ENCODE data around the gene ZFYVE1.
"Not testable (repeated sequence)": the region's sequence is repeated elsewhere in the genome, so short reads cannot be mapped to it uniquely, and the experiment has no call there.

The ZFYVE1 gene

GRCh38 chr14:73026845-73027542 is at the start of gene ZFYVE1:
Gene ZFYVE1 (minus strand): TSS chr14:73027106. CDS start chr14:73024508, 2,598 bp downstream.
- DNase-seq (ENCODE audit: low spot score), result peak; percentile 89

- no peak for DNase-seq (ENCODE audit: low spot score)
Observed at GRCh38 chr14:73069585-73069984, 42.7 kb upstream of the ZFYVE1 start.

- peak; percentile 27 for DNase-seq (ENCODE audit: low spot score)
Observed at GRCh38 chr14:73058922-73059673, 32.2 kb upstream of the ZFYVE1 start.

GRCh38 chr14:73058224-73058921 is 31.5 kb upstream of the ZFYVE1 start, which contains the start of gene RBM25:
Gene RBM25 (plus strand): TSS chr14:73058534. CDS start chr14:73071642, 13,108 bp downstream.
- peak; percentile 88 for DNase-seq (ENCODE audit: low spot score)

GRCh38 chr14:73057944-73058223 is 31.0 kb upstream of the ZFYVE1 start:
- no peak for DNase-seq (ENCODE audit: low spot score)

GRCh38 chr14:73055251-73055650 is 28.3 kb upstream of the ZFYVE1 start:
- DNase-seq (ENCODE audit: low spot score), result no peak

GRCh38 chr14:73049428-73049827 is 22.5 kb upstream of the ZFYVE1 start:
- no peak for DNase-seq (ENCODE audit: low spot score)

GRCh38 chr14:73047808-73048207 is 20.9 kb upstream of the ZFYVE1 start:
- DNase-seq (ENCODE audit: low spot score), result no peak

- DNase-seq (ENCODE audit: low spot score), result not testable (repeated sequence)
Observed at GRCh38 chr14:73036706-73037450, 10.0 kb upstream of the ZFYVE1 start.

GRCh38 chr14:73027984-73028383 is 1.1 kb upstream of the ZFYVE1 start:
- no peak for DNase-seq (ENCODE audit: low spot score)

GRCh38 chr14:73027546-73027945 is 640 bp upstream of the ZFYVE1 start:
- no peak for DNase-seq (ENCODE audit: low spot score)

GRCh38 chr14:73026243-73026844 is 562 bp downstream of the ZFYVE1 start:
- no peak for DNase-seq (ENCODE audit: low spot score)

- no peak for DNase-seq (ENCODE audit: low spot score)
Observed at GRCh38 chr14:73025544-73025943, 1.4 kb downstream of the ZFYVE1 start.

- no peak for DNase-seq (ENCODE audit: low spot score)
Observed at GRCh38 chr14:73022051-73022450, 4.9 kb downstream of the ZFYVE1 start.

GRCh38 chr14:73016011-73016410 is 10.9 kb downstream of the ZFYVE1 start:
- not testable (repeated sequence) for DNase-seq (ENCODE audit: low spot score)

GRCh38 chr14:73015552-73015951 is 11.4 kb downstream of the ZFYVE1 start:
- not testable (repeated sequence) for DNase-seq (ENCODE audit: low spot score)

GRCh38 chr14:73014105-73014504 is 12.8 kb downstream of the ZFYVE1 start:
- DNase-seq (ENCODE audit: low spot score), result no peak

GRCh38 chr14:73011189-73011588 is 15.7 kb downstream of the ZFYVE1 start:
- DNase-seq (ENCODE audit: low spot score), result not testable (repeated sequence)

GRCh38 chr14:73008501-73008900 is 18.4 kb downstream of the ZFYVE1 start:
- DNase-seq (ENCODE audit: low spot score), result no peak

GRCh38 chr14:73007835-73008234 is 19.1 kb downstream of the ZFYVE1 start:
- no peak for DNase-seq (ENCODE audit: low spot score)

- not testable (repeated sequence) for DNase-seq (ENCODE audit: low spot score)
Observed at GRCh38 chr14:73004641-73005040, 22.3 kb downstream of the ZFYVE1 start.

GRCh38 chr14:73003681-73004080 is 23.2 kb downstream of the ZFYVE1 start:
- DNase-seq (ENCODE audit: low spot score), result no peak

Measured in HuH-7 (cell line).